K562 (cell line): Measurements from ENCODE around the gene RNPEP. TPM values are rescaled to one million over a fixed set of nuclear protein-coding genes. Genes with fewer than 3 reads are reported as not detected.

ENCODE experiments used
- AFF4 ChIP-seq: sonication (generic); formaldehyde crosslinking; IDR thresholded peaks from 2 replicates; pipeline ENCODE4 v1.8.0; 2023; ENCODE audit warnings: mild to moderate bottlenecking, missing genetic modification reagents
- ARNT ChIP-seq, 2 experiments: fragments of 450-650 bp; IDR thresholded peaks; 2 replicates each; pipeline ENCODE4 v1.6.1; 2016; ENCODE audit warnings: mild to moderate bottlenecking in 1 of 2
- CAMTA2 ChIP-seq: fragments of 250-450 bp; sonication (Bioruptor Pico); conservative IDR thresholded peaks from 2 replicates; pipeline ENCODE4 v1.5.1; 2022
- CBX8 ChIP-seq: fragments of 200-600 bp; sonication (generic); IDR thresholded peaks from 2 replicates; pipeline ENCODE4 v1.6.1; 2012; ENCODE audit warnings: borderline replicate concordance, mixed run types, low read depth, mild to moderate bottlenecking, moderate library complexity, mixed read lengths, low read length, control low read depth, inconsistent platforms; ENCODE audit not compliant: poor library complexity, severe bottlenecking; ENCODE audit errors: extremely low read depth
- EGR1 ChIP-seq: fragments of 450-650 bp; conservative IDR thresholded peaks from 2 replicates; pipeline ENCODE4 v1.6.1; 2017; ENCODE audit warnings: mild to moderate bottlenecking
- FOXK1 ChIP-seq: sonication (generic); formaldehyde crosslinking; IDR thresholded peaks from 2 replicates; pipeline ENCODE4 v1.8.0; 2022; ENCODE audit warnings: missing genetic modification reagents, mild to moderate bottlenecking, borderline replicate concordance
- KDM1A ChIP-seq, 2 experiments: fragments of 450-650 bp; IDR thresholded peaks; 2 replicates each; pipeline ENCODE4 v1.6.1; 2016; ENCODE audit warnings: mild to moderate bottlenecking in 2 of 2
- KLF16 ChIP-seq: IDR thresholded peaks from 2 replicates; pipeline ENCODE4 v1.6.1; 2016; ENCODE audit warnings: antibody characterized with exemption
- LEF1 ChIP-seq: fragments of 450-650 bp; IDR thresholded peaks from 2 replicates; pipeline ENCODE4 v1.6.1; 2016; ENCODE audit warnings: mild to moderate bottlenecking
- NCOA6 ChIP-seq: fragments of 450-650 bp; IDR thresholded peaks from 2 replicates; pipeline ENCODE4 v1.6.1; 2017; ENCODE audit warnings: mild to moderate bottlenecking
- PHF20 ChIP-seq: fragments of 450-650 bp; IDR thresholded peaks from 2 replicates; pipeline ENCODE4 v1.6.1; 2018; ENCODE audit not compliant: partially characterized antibody
- SMARCA4 ChIP-seq: fragments of 450-650 bp; IDR thresholded peaks from 2 replicates; pipeline ENCODE4 v1.6.1; 2016
- SMARCE1 ChIP-seq: fragments of 450-650 bp; IDR thresholded peaks from 2 replicates; pipeline ENCODE4 v1.7.1; 2016; ENCODE audit warnings: mild to moderate bottlenecking
- TAF9B ChIP-seq: fragments of 450-650 bp; IDR thresholded peaks from 2 replicates; pipeline ENCODE4 v1.6.1; 2018; ENCODE audit warnings: mild to moderate bottlenecking; ENCODE audit not compliant: partially characterized antibody
- TAL1 ChIP-seq: fragments of 450-650 bp; IDR thresholded peaks from 2 replicates; pipeline ENCODE4 v1.6.1; 2016; ENCODE audit warnings: mild to moderate bottlenecking
- USF2 ChIP-seq: sonication (generic); formaldehyde crosslinking; IDR thresholded peaks from 2 replicates; pipeline ENCODE4 v1.5.0; 2020; ENCODE audit warnings: missing genetic modification reagents
- ZNF3 ChIP-seq: fragments of 250-450 bp; sonication (Bioruptor Pico); IDR thresholded peaks from 2 replicates; pipeline ENCODE4 v1.5.0; 2021; ENCODE audit warnings: mild to moderate bottlenecking, moderate library complexity
- ZNF561 ChIP-seq: fragments of 450-650 bp; formaldehyde crosslinking; conservative IDR thresholded peaks from 2 replicates; pipeline ENCODE4 v1.4.0; 2020; ENCODE audit warnings: mild to moderate bottlenecking, moderate library complexity
- ZNF584 ChIP-seq: fragments of 200-800 bp; sonication (Bioruptor generic); IDR thresholded peaks from 2 replicates; pipeline ENCODE4 v1.6.1; 2016; ENCODE audit warnings: low read depth, mild to moderate bottlenecking, missing genetic modification characterization, missing compliant biosample characterization
- polyA plus RNA-seq, 8 experiments: library from polyadenylated mRNA; depleted of rRNA in 4 of 8; stranded (reverse) in 5 of 8; unstranded in 3 of 8; fragments of >200 nt; fragmentation: Nextera tagmentation in 2 of 8; fragmentation: Illumina TruSeq in 1 of 8; extraction: Ambion mirVana in 2 of 8; extraction: Trizol in 1 of 8; gene quantifications; 2 replicates each; pipeline versions ENCODE4 v1.2.1 to v1.2.3, GENCODE V29; 2011 to 2014; ENCODE audit warnings: inconsistent platforms in 1 of 8, missing spikeins in 1 of 8
- total RNA-seq, 7 experiments: library from RNA; depleted of rRNA in 6 of 7; stranded (reverse); fragments of >200 nt in 6 of 7; fragmentation: Illumina TruSeq in 2 of 7; extraction: Trizol in 2 of 7; gene quantifications; 2 replicates each; pipeline versions ENCODE4 v1.2.1 to v1.2.3, GENCODE V29; 2011 to 2021; ENCODE audit warnings: low replicate concordance in 1 of 7
- TF ChIP-seq, protein P1 (sequence below): sonication (generic); formaldehyde crosslinking; IDR thresholded peaks from 2 replicates; pipeline ENCODE4 v1.8.0; 2022; ENCODE audit warnings: mild to moderate bottlenecking, missing genetic modification reagents
- TF ChIP-seq, protein P2 (sequence below): fragments of 450-650 bp; IDR thresholded peaks from 2 replicates; pipeline ENCODE4 v1.6.1; 2017; ENCODE audit warnings: mild to moderate bottlenecking, moderate library complexity

Gene RNPEP
- total and polyA plus RNA-seq, 9 of the 15 experiments (the other 6 are each of a cell fraction or from before 2014, with no cell fraction given), result 27.5 to 131 (median 63.4) TPM

GRCh38 chr1:202018468-202019234, 36.2 kb downstream of the RNPEP start (continued):
- TF ChIP-seq KDM1A (IDR thresholded peaks at IDR 0.05), result peak; percentile 93 to 95
- peak; percentile 97 for TF ChIP-seq LEF1
- no peak for TF ChIP-seq CBX8
- no peak for TF ChIP-seq ZNF3 (CRISPR knock-in tag)
- TF ChIP-seq USF2, result no peak
- peak; percentile 95 for TF ChIP-seq SMARCE1
- TF ChIP-seq, protein P1, sequence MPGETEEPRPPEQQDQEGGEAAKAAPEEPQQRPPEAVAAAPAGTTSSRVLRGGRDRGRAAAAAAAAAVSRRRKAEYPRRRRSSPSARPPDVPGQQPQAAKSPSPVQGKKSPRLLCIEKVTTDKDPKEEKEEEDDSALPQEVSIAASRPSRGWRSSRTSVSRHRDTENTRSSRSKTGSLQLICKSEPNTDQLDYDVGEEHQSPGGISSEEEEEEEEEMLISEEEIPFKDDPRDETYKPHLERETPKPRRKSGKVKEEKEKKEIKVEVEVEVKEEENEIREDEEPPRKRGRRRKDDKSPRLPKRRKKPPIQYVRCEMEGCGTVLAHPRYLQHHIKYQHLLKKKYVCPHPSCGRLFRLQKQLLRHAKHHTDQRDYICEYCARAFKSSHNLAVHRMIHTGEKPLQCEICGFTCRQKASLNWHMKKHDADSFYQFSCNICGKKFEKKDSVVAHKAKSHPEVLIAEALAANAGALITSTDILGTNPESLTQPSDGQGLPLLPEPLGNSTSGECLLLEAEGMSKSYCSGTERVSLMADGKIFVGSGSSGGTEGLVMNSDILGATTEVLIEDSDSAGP (CRISPR knock-in tag), result 0 out of 2 replicates have a peak, but pooled peaks have one; percentile 52
- TF ChIP-seq NCOA6, result no peak
- no peak for TF ChIP-seq ZNF584
- peak in 1 of 2 experiments; percentile 76; a peak in 1 of 4 replicates for TF ChIP-seq ARNT (IDR thresholded peaks at IDR 0.05)
- TF ChIP-seq EGR1, result peak; percentile 20; the same call in 1 of the 2 replicates
- TF ChIP-seq TAL1, result peak; percentile 70
- TF ChIP-seq SMARCA4, result peak; percentile 93
- 0 out of 2 replicates have a peak, but pooled peaks have one; percentile 17 for TF ChIP-seq AFF4 (CRISPR knock-in tag)
- TF ChIP-seq, protein P2, sequence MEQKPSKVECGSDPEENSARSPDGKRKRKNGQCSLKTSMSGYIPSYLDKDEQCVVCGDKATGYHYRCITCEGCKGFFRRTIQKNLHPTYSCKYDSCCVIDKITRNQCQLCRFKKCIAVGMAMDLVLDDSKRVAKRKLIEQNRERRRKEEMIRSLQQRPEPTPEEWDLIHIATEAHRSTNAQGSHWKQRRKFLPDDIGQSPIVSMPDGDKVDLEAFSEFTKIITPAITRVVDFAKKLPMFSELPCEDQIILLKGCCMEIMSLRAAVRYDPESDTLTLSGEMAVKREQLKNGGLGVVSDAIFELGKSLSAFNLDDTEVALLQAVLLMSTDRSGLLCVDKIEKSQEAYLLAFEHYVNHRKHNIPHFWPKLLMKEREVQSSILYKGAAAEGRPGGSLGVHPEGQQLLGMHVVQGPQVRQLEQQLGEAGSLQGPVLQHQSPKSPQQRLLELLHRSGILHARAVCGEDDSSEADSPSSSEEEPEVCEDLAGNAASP, result no peak
- 0 out of 2 replicates have a peak, but pooled peaks have one; percentile 30 for TF ChIP-seq FOXK1
- TF ChIP-seq PHF20, result peak; percentile 53
- no peak for TF ChIP-seq ZNF561 (CRISPR knock-in tag)
- TF ChIP-seq TAF9B, result no peak
- peak; percentile 68; the same call in 1 of the 2 replicates for TF ChIP-seq KLF16
- no peak for TF ChIP-seq CAMTA2 (CRISPR knock-in tag)
